Measurements from ENCODE around the gene ERFE.
A peak's percentile ranks its signal among the peaks of the same experiment; 100 is the strongest.

ERFE gene

GRCh38 chr2:238126775-238127164, 32.0 kb upstream of the ERFE start:
- DNase-seq = no peak

- peak; percentile 65 for DNase-seq
Measured at GRCh38 chr2:238127165-238128060, 31.4 kb upstream of the ERFE start.

- no peak for DNase-seq
Measured at GRCh38 chr2:238128061-238128440, 30.7 kb upstream of the ERFE start.

- no peak for DNase-seq
Measured at GRCh38 chr2:238128534-238129001, 30.2 kb upstream of the ERFE start.

GRCh38 chr2:238129166-238130010, 29.4 kb upstream of the ERFE start:
- DNase-seq = no peak

GRCh38 chr2:238130111-238130695, 28.6 kb upstream of the ERFE start:
- no peak for DNase-seq

GRCh38 chr2:238130696-238131628, 27.8 kb upstream of the ERFE start:
- no peak for DNase-seq

- no peak for DNase-seq
Measured at GRCh38 chr2:238131761-238132462, 26.9 kb upstream of the ERFE start.

GRCh38 chr2:238132463-238133450, 26.0 kb upstream of the ERFE start:
- DNase-seq = no peak

GRCh38 chr2:238133499-238134392, 25.0 kb upstream of the ERFE start:
- no peak for DNase-seq

GRCh38 chr2:238134393-238134785, 24.4 kb upstream of the ERFE start:
- no peak for DNase-seq

GRCh38 chr2:238135601-238136150, 23.1 kb upstream of the ERFE start:
- DNase-seq = no peak

- no peak for DNase-seq
Measured at GRCh38 chr2:238136820-238137537, 21.8 kb upstream of the ERFE start.

- DNase-seq = no peak
Measured at GRCh38 chr2:238137885-238138284, 20.9 kb upstream of the ERFE start.

- no peak for DNase-seq
Measured at GRCh38 chr2:238138331-238139195, 20.2 kb upstream of the ERFE start, which contains the start of gene KLHL30. Gene KLHL30, plus strand, starts transcription at chr2:238138668. Its CDS starts 2,087 bp downstream, at chr2:238140755.

- no peak for DNase-seq
Measured at GRCh38 chr2:238139196-238140039, 19.4 kb upstream of the ERFE start.
